RWPE1 (cell line): Measurements from ENCODE around the gene PPM1J.

ENCODE experiments used
- CTCF ChIA-PET: fragments of 350-600 bp; sonication (Branson Sonifier 250); formaldehyde crosslinking; extraction: SDS; loops from one replicate; lab custom pipeline; 2021; lab: Yijun Ruan, JAX
- POLR2A ChIA-PET: fragments of 400-600 bp; formaldehyde crosslinking; extraction: SDS; loops from one replicate; lab custom pipeline; 2020; ENCODE audit warnings: antibody characterized with exemption; ENCODE audit not compliant: low non-redundant PET; lab: Yijun Ruan, JAX
- DNase-seq: peaks from one replicate; pipeline ENCODE4 v3.0.0; 2012; ENCODE audit warnings: low spot score
- H3K27ac ChIP-seq: fragments of 450-650 bp; 2 replicates; pipeline ENCODE4 v1.5.1; 2017
- TF ChIP-seq, protein P1 (sequence below): fragments of 450-650 bp; conservative IDR thresholded peaks from 2 replicates; pipeline ENCODE4 v1.5.1; 2017; ENCODE audit warnings: low read depth, mild to moderate bottlenecking

Gene PPM1J

DNA sequence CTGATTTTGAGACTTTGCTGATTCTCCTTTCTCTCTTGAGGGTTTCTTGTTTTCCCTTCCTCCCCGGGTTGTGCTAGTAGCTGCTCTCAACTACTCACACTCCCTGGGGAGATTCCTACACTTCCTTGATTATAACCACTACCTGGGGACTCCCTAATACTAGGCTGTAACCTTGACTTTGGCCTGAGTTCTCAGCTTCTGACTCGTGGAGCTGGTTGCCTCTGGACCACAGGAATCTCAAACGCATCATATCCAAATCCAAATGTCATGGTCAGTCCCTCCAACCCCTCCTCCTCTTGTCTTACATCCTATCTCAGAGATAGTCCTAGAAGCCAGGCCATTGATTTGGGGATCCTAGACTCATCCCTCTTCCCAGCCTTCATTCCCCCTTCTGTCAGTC lies 28.7 kb downstream of the PPM1J start:
- no peak for DNase-seq
- TF ChIP-seq, protein P1, sequence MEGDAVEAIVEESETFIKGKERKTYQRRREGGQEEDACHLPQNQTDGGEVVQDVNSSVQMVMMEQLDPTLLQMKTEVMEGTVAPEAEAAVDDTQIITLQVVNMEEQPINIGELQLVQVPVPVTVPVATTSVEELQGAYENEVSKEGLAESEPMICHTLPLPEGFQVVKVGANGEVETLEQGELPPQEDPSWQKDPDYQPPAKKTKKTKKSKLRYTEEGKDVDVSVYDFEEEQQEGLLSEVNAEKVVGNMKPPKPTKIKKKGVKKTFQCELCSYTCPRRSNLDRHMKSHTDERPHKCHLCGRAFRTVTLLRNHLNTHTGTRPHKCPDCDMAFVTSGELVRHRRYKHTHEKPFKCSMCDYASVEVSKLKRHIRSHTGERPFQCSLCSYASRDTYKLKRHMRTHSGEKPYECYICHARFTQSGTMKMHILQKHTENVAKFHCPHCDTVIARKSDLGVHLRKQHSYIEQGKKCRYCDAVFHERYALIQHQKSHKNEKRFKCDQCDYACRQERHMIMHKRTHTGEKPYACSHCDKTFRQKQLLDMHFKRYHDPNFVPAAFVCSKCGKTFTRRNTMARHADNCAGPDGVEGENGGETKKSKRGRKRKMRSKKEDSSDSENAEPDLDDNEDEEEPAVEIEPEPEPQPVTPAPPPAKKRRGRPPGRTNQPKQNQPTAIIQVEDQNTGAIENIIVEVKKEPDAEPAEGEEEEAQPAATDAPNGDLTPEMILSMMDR, result no peak
- H3K27ac ChIP-seq, result no peak overlapping the region
- ChIA-PET POLR2A (no interaction called here), CTCF (no interaction called here)

DNA sequence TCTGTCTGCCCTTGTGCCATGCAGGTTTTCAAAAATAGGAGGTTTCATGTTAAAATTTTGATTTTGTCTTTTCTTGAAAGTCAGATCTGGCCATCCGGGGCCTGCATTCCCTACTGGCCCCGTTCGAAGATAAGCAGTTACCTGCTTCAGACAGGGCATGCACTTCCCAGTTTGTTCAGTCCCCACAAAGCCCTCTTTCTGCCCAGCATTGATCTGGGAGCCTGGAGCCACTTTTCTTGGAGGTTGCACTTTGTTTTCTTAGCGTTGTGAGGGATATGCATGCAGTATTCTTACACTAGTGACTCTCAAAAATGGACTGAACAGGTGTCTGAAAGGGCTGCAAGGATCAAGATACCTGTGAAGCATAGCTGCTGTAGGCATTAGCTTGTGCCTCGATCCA lies 29.2 kb downstream of the PPM1J start:
- CTCF ChIA-PET, result no interaction called here
- TF ChIP-seq, protein P1, result no peak
- no peak overlapping the region for H3K27ac ChIP-seq
- POLR2A ChIA-PET, result no interaction called here
- no peak for DNase-seq

DNA sequence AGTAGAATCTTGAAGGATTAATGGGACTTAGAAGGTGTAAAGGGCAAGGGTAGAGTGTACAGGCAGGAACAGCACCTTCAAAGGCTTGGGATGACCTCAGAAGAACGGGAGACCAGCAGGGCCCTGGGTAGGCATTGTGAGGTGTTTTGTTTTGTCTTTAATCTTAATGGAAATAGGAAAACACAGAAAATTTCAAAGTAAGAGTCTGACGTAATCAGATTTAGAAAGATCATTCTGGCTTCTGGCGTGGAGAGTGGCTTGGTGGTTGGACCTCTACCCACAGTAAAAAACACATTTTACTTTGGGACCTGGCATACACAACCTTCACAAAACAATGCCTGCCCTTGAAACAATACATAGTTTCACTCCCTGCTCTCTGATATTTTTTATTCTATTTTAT lies 36.5 kb downstream of the PPM1J start:
- ChIA-PET CTCF (interaction anchor here (0.6 kb wide), 1 partner anchor 1746 kb away, joined by 3 read pairs; no protein-coding TSS in a partner anchor), POLR2A (no interaction called here)
- DNase-seq, result no peak
- TF ChIP-seq, protein P1, result no peak
- H3K27ac ChIP-seq, result no peak overlapping the region

DNA sequence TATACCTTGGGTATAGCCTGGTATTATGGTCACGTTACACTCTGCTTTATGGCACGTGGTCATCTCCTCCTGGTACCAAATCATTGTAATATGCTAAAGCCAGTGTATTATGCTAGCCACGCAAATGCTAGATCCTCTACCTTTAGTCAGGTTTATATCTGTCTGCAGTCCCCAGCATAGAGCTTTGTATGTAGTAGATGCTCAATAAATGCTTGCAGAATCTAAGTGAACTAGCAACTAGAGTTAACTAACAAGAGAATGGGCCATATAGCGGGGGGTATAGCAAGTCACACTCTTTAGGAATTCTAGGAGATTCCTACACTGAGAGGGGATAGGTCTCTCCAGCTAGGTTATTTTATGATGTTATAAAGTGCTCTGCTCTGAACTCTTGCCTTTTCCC lies 37.6 kb downstream of the PPM1J start:
- ChIA-PET POLR2A (no interaction called here), CTCF (no interaction called here)
- TF ChIP-seq, protein P1, result no peak
- DNase-seq, result no peak
- no peak overlapping the region for H3K27ac ChIP-seq

DNA sequence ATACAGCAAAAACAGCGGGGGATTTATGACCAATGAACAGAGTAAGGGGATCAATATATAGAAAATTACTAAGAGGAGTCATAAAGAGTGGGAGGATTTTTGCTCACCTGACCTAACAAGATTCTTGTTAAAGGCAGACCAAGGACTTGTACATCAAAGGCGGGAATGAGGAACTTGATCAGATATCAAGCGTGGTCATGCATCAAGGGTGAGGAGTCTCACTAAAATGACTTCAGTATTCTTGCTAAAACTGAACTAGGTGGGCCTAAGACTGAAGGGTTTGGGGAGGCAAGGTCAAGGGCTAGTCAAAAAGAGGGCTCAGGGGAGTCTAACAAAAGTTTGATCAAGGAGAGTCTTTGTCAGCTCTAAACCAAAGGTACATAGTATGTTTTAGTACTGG lies 38.6 kb downstream of the PPM1J start:
- TF ChIP-seq, protein P1, result no peak
- POLR2A ChIA-PET, result no interaction called here
- H3K27ac ChIP-seq, result no peak overlapping the region
- CTCF ChIA-PET, result no interaction called here
- DNase-seq, result no peak

DNA sequence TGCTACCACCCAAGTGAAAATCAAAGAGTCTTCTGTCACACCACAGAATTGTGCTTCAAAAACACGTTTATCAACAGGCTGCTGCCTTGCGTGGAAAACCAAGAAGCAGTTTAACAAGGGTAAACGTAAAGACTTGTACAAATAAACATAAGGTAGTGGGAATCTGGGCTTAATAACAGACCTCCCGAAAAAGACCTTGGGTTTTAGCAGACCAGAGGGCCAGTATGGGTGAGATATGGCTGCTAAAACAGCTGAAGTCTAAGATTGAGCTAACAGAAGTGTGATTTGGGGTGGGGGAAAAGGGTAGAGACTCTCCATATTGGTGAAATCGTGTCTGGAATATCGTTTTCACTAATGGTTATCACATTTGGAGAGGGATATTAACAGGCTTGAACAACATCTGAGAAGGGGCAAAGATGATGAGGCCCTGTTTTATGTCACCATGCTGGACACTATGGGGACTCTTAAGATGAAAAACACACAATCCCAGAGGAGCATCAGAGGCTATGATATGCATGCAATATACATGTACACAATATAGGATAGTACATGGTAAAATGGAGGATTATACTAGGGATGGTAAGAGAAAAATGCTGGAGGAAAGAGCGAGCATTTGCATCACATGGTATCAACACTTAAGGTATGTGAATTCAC lies 39.3 kb downstream of the PPM1J start:
- peak overlapping the region; percentile 88 for H3K27ac ChIP-seq
- ChIA-PET POLR2A (interaction anchor here (0.6 to 1.5 kb wide), 4 partner anchors 25 to 48 kb away, joined by 3 to 9 read pairs (median 4); partner anchors contain the start of gene RHOC), CTCF (no interaction called here)
- TF ChIP-seq, protein P1, result no peak
- DNase-seq, result no peak
